HG03196 (cell line): ENCODE measurements around the gene PERCC1.
"Not testable (repeated sequence)": the region's sequence is repeated elsewhere in the genome, so short reads cannot be mapped to it uniquely, and the experiment has no call there.

Experiments
- ATAC-seq: cut with Tn5 transposase; IDR thresholded peaks from one replicate; pipeline ENCODE4 v1.9.1; 2021; ENCODE audit not compliant: unreplicated experiment

PERCC1 gene

DNA sequence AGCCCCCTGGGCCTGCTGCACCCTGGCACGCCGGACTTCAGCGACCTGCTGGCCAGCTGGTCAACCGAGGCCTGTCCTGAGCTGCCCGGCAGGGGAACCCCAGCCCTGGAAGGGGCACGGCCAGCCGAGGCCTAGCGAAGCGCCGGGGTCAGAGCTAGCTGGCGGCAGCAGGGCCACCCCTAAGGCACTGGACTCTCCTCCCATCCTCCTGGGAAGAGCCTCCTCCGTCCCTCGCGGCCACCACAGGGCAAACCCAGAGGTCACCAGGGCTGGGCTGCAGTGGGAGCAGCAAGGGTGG, 2.3 kb downstream of the PERCC1 start:
- no peak for ATAC-seq

DNA sequence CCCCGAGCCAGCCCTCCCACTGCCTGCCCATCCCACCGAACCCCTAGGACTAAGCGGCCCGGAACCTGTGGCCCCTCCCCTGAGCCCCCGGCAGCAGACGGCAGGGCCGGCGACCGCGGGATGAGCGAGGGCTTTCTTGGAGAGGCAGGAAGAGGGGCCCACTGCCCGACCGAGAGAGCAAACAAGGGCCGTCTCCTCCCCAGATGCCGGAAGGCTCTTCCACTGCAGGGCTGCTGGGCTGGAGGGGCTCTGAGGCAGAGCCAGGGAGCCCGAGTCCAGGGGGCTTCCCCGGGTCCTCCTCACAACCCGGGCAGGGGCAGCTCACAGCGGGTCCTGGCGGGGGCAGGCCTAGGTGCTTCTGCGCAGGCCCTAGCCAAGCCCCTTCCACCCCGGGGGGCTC, 2.9 kb downstream of the PERCC1 start:
- ATAC-seq: no peak

DNA sequence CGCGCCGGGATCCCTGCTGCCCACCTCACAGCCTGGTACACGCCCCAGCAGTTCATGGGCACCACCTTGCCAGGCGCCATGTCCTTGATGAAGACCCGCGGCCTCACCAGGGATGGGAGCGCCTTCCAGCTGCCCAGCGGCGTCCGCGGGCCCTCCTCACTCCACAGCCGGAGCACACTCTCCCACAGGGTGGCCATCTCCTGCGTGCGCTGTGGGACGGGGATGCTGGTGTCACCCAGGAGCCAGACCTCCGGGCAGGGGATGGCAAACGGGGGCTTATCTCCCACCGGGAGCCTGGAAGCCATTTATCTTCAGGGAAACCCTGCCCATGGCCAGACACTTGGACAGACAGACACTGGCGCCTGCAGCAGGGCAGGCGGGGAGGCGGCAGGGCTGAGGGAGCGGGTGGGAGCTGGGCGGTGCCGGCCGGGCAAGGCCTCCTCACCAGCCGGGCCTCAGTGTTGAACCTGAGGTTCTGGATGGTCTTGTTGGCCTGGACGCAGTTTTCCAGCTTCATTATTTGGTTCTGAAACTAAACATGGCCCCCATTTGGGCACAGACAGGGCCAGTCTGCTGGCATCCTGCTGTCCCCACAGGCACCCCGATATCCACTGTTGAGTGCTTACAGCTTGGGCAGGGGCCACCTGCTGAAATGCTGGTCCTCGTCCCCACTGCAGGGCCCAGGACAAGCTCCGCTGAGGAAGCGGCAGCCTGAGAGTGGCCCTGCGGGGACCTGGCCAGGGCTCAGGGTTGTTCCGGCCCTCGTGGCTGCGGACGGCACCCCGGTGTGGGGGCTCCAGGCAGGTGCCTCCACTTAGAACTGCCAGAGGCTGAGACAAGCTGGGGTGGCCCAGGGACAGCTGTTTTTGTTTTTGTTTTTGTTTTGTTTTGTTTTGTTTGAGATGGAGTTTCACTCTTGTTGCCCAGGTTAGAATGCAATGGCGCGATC, 4.0 kb downstream of the PERCC1 start:
- ATAC-seq: no peak

DNA sequence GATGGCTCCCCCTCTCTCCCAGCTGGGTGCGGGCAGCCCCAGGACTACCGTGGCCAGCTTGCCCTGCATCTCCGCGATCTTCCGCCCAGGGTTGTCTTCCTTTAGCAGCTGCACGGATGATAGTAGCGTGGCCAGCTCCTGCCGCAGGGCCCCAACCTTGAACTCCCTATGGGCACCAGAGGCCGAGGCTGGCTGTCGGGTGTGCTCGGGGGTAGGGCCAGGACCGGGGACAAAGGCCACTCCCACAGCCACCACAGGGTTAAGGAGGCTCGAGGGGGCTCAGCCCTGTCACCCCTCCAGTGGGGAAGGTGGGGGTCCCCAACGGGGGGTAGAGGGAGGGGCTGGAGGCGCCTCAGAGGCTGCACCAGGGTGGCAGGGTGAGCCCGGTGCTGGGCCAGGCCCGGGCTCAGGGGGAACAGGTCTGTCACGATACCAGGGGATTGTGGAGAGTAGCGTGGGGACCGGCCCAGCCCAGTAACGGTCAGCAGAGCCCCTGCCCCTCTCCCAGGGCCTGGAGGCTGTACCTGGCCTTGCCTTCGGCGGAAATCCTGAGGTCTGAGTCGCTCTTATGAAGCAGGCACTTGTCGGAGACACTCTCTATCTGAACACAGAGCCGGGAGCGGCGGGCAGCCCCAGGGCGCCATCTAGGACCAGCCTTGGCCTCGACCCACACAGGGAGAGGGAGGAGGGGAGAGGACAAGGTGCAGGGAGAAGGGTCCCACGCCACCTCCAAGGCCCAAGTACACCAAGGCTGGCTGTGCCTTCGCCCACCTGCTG, 5.2 kb downstream of the PERCC1 start:
- ATAC-seq: no peak

DNA sequence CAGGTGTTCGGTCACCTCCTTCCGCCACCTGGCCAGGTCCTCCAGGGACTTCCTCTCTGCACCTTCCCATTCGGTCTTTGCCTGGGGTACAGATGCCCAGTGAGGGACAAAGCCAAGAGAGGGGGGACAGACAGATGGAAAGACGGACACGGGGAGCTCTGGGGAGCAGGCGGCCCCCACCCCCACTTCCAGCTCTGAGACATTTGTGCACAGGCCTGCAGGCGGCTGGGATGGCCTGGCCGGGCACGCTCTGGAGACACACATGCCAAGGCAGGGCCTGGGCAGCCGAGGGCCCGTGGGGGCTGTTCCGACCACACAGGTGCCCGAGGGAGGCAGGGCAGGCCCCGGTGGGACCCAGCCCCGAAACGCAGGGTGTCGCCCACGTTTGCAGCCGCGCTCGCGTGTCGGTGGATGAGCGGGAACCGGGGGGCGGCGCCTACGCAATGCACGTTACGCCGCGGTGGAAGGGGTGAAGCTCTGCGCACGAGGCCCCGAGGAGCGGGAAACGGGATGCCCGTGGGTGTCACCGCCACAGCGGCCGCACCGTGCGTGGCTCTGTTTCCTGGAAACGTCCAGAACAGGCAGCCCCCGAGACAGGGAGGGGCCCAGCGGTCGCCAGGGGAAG, 6.0 kb downstream of the PERCC1 start:
- no peak for ATAC-seq

DNA sequence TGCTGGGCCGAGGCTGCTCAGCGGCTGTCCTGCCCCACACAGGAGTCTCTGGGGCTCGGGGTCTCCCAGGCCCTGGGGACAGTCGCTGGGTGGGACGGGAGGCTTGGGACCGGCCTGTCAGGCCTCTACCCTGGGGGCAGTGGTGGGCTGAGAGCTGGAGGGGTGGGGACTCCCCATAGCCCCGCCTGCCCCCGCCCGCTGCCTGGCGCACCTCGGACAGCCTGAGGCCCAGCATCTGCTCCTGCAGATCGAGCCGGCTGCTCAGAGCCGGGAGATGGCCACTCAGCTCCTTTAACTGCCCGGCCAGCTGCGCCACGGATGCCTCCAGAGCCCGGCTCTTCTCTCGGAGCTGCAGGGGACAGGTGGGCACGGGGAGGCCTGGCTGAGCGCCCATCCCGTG, 6.7 kb downstream of the PERCC1 start:
- ATAC-seq: no peak

DNA sequence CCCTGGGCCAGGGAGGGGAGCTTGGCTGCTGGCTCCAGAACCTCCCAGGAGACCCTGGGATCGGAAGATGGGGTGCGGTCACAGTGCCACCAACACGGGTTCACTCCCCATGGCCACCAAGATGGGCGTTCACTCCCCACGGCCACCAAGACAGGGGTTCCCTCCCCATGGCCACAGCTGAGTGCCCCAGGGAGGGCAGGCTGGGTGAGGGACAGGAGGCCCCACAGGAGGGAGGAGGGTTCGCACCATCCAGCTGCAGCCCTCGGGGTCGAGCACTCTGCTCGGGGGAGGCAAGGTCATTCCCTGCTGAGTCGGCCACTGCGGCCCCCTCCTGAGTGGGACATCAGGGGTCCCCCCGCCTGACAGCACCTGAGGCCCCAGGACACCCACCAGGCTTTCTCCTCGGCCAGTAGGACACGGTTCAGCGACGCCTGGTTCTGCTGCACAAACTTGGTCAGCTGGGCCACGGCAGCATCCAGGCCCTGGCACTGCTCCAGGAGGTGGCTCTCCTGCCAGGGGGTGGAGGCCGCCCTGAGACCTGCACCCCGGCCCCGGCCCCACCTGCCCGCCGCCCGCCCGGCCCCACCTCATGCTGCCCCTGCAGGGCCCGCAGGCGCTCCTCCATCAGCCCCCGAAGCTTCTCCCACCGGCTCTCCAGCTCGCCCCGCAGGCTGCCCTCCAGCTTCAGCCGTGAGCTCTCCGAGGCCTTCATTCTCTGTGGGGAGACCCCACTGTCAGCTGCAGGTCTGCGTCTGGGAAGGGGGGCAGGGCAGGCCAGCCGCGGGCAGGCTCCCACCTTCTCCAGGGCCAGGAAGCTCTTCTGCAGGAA, 7.6 kb downstream of the PERCC1 start:
- no peak for ATAC-seq

DNA sequence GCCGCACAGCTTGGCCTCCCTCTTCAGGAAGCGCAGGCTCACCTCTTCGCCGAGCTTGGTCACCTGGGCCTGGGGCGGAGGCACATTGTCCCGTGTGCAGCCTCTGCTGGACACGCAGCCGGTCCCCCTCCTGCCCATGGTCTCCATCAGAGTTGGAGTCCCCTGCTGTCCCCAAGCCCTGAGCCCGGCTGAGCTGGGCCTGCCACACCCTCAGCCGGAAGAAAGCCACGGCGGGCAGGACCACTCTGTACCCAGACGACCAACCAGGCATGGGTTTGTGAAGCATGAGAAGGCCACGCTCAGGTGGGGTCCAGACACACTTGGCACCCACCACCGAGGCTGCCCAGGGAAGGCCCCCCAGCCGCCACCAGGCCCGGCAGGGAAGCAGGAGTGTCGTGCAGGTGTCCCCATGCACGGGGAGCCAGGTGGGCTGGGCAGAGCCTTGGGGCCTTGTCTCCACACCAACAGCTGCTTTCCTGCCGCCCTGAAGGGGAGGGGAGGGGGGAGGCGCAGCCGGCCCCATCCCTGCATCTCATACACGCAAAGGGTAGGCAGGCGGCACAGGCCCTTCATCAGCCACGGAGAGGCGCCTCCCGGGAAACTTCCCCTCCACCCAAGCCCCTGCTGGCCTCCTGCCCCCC, 8.3 kb downstream of the PERCC1 start:
- ATAC-seq: no peak

DNA sequence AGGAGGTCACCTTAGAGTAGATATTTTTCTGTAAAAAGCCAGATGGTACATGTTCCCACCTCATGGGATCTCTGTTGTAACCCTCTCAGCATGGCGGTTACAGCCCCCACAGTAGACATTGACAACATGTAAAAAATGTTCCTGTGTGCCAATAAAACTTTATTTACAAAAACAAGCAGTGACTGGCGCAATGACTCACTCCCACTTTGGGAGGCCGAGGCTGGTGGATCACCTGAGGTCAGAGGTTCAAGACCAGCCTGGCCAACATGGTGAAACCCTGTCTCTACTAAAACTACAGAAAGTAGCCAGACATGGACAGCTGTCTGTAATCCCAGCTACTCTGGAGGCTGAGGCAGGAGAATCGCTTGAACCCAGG, 8.8 kb downstream of the PERCC1 start:
- not testable (repeated sequence) for ATAC-seq

DNA sequence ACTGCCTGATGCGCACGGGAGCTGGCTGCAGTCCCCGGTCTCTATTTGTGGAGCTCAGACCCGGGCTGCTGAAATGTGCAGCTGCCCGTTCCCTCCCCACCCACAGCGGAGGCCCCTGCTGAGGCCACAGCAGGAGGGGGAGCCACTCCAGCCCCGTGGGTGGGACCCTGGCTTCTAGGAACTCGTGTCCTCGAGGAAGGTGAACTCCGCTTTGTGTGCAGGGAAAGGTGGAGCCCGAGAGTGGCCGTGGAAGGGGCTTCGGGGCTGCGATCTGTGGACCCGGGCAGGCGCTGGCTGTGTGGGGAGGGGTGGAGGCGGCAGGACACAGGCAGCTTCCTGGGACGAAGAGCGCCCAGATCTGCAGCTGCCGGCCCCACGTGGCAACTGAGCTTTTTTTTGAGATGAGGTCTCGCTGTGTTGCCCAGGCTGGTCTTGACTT, 10.5 kb downstream of the PERCC1 start:
- ATAC-seq: no peak

DNA sequence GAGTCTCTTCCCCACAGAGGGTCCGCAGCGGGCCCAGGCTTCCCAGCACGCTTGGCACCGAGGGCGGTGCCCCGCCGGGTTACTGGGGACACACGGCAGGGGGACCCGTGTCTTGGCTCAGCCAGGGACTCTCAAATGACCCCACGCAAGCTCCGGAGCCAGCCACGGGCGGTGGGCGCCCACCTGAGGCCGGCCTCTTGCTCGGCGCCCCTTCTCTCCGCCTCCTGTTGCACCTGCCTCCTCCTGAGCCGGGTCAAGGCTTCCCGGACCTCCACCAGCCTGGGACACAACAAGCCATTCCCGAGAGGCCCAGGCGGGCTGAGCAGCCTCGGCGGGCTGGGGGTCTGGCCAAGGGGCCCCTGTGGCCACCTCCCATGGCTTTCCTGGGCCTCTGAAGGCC, 11.8 kb downstream of the PERCC1 start:
- ATAC-seq: no peak

DNA sequence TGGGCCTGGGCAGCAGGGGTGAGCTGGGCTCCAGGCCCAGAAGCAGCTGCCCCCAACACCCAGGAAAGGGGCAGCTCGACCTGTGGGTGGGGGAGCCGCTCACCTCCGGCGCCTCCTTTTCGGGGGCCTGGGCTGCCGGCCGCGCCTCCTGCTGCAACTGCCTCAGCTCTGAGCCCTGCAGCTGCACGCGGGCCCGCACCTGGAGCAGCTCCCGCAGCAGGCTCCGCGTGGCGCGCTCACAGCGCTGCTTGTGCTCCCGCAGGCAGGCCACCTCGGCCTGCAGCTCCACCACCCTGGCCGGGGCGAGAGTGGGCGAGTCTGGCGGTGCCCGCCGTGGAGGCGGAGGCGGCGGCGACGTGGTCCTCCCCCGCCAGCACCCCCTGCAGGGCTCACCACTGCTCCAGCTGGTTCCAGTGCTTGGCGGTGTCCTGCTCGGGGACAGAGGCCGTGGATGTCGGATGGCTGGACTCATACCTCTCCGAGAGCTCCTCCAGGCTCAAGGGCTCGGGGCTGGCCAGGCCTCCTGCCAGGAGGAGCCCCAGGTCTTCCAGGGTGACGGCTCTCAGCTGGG, 12.6 kb downstream of the PERCC1 start:
- no peak for ATAC-seq

DNA sequence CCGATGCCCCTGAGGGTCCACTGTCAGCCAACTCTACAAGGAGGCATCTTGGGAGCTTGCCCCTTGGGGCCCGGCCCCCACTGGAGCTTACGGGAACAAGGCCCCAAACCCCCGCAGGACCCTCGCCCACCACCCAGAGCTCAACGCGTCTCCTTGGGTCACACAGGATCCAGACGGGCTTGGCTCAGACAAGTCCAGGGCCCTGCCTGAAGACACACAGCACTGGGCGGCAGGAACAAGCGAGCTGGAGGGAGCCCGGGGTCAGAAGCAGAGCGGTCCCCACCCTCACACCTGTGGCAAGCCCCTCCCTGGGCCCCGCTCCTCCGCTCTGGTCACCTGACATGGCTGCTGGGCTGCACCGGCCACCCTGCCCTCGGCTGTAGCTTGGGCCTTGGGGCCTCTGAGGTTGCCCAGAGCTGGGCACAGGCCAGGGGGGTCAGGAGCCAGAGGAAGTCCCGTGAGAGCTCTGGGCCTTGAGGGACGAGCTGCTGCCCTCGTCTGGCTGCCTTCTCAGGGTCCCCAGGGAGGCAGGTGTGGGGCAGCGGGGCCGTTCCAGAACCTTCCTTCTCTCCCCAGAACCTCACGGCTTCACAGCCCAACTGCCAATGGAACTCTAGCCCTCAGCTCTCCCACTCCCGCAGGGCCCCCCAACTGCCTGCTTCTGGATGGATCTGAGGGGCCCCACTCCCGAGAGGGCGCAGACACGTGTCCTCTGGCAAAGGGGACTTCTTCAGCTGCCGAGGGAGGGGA, 13.3 kb downstream of the PERCC1 start, which contains the start of gene CCDC154:
Gene CCDC154, minus strand, starts transcription at position 577 of the 750 bp plus-strand sequence. Its CDS starts 234 bp downstream, at position 343.
- ATAC-seq: no peak

DNA sequence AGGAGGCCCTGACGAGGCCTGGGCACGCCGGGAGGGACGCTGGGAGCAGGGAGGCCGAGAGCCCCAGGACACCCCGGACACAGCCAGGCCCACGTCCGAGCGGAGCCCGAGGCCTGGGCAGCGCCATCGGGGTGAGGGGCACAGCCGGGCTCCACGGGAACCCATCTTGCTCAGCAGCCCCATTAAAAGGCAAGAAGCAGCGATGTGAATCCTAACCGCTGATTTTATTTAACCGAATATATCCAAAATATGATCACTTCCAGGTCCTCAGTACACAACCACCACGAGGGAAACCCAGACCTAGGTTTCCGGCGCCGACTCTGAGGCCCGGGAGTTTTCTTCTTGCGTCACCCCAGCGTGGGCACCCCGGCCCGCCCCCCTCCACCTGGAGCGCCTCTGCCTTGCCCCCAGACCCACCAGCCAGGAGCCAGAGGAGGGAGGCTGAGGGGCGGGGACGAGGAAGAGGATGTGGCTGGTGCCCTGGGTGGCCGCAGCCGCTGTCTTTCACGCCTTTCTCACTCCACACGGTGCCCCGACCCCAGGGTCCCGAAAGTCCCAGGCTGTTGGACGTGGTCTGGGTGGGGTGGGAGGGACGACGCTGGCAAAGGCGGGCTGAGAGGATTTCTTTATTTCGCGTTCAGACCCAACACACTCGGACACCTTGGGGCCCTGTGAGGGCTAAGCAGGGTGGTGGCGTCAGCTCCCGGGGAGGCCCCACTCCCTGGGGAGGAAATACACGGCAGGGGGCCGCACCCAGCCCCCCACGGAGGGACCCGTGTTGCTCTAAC, 14.0 kb downstream of the PERCC1 start:
- no peak for ATAC-seq

DNA sequence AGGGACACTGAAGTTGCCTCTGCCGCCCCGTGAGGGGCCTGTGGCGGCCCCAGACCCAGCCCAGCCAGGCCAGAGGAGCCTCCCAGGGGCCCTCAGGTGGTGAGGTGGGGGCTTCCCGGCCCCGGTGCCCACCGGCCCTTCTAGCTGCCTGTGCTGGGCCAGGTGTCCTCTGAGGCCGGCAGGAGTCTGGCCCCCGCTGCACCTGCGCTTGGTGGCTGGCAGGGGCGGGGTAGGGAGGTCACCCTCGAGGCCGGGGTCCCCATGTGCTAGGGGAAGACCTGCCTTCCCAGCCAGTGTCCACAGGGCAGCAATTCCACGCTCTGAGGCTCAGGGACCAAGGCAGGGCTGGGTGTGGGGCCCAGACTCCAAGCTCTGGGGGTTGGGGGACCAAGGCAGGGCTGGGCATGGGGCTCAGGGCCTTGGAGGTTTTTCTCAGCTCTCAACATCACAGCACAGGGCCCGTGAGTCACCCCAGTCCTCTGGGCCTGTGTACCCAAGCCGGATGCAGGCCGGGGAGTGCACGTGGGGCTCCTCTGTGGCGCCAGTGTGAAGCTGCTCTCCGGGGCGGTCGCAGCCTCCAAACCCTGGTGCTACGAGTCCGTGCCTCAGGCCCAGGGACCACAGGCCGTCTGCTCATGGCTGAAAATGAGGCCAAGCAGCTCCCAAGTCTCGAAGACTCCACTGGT, 14.8 kb downstream of the PERCC1 start:
- no peak for ATAC-seq

DNA sequence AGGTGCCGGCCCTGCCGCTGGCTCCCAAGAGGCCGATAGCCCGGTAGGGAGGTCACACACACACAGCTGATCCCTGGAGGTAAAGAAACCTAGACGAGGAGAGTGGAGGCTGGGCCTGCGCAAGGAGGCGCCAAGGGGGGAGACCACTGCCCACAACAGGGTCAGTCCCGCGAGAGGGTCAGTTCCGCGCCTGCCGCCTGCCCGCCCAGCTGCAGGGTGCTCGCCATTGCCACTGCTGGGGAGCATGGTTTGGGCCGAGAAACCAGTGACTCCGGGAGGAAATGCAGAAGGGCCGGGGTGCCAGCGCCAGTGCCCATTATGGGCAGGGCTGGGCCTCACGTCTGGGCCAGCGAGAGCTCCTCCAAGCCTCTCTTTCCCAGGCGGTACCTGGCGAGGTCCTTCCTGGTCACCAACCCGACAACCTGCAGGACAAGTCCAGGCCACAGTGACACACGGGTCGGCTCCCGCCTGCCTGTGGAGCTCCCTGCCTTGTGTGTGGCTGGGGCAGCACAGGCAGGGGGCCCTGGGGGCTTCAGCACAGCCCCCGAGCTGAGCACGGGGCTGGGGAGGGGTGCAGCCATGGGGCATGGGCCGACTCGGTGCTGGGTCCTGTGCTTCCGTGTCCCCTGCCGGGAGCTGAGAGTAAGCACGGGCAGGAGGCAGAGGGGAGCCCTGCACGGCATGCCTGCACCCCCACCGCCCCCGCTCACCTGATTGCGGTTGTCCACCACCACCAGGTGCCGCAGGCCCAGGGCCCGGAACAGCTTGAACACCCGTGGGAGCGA, 15.6 kb downstream of the PERCC1 start:
- no peak for ATAC-seq

DNA sequence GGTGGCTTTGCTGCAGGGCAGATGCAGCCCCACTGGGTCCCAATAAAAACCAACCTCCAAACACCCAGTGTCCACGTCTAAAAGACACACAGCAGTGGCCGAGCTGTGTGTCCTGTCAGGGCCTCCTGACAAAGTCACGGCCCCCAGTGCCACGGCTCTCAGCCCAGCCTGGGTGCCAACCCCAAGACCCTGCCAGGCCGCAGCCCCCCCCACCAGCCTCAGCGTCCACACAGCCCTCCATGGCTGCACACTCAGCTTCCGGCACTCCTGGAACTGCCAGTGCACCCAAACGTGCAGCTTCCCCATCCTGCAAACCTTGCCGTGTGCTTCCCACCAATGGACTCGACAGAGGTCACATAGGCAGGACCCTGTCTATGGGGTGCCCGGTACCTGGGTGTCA, 17.1 kb downstream of the PERCC1 start:
- no peak for ATAC-seq
